Mesenchymal stem cell (in vitro differentiated cells and primary cell): ENCODE measurements around the gene PABPC1L.

Experiments
- DNase-seq: peaks from one replicate; pipeline ENCODE4 v3.0.0-alpha.2; 2013
- H2AFZ ChIP-seq: one replicate; pipeline ENCODE4 v1.6.1; 2013; ENCODE audit warnings: low read depth, mild to moderate bottlenecking, control low read depth, inconsistent platforms, low read length, moderate library complexity
- H2AK5ac ChIP-seq: 2 replicates; pipeline ENCODE4 v1.6.1; 2013; ENCODE audit warnings: low read length, moderate library complexity, mild to moderate bottlenecking, inconsistent platforms; ENCODE audit not compliant: severe bottlenecking
- H2BK120ac ChIP-seq: one replicate; pipeline ENCODE4 v1.6.1; 2013; ENCODE audit warnings: low read depth, mild to moderate bottlenecking, inconsistent platforms, low read length, moderate library complexity
- H2BK12ac ChIP-seq, 2 experiments: one replicate each; pipeline ENCODE4 v1.6.1; 2013; ENCODE audit warnings: inconsistent platforms in 2 of 2, low read length in 2 of 2, mild to moderate bottlenecking in 2 of 2, moderate library complexity in 2 of 2, control low read depth in 1 of 2
- H2BK15ac ChIP-seq: one replicate; pipeline ENCODE4 v1.6.1; 2013; ENCODE audit warnings: mild to moderate bottlenecking, low read depth, inconsistent platforms; ENCODE audit not compliant: poor library complexity, severe bottlenecking
- H2BK5ac ChIP-seq: 2 replicates; pipeline ENCODE4 v1.6.1; 2013; ENCODE audit warnings: low read depth, mild to moderate bottlenecking, low read length, control low read depth, inconsistent platforms; ENCODE audit not compliant: poor library complexity, severe bottlenecking
- H3K14ac ChIP-seq, 2 experiments: one replicate each; pipeline ENCODE4 v1.6.1; 2013; ENCODE audit warnings: inconsistent platforms in 2 of 2, low read length in 2 of 2, control low read depth in 1 of 2, mild to moderate bottlenecking in 1 of 2, moderate library complexity in 1 of 2
- H3K18ac ChIP-seq, 2 experiments: one replicate each; pipeline ENCODE4 v1.6.1; 2013; ENCODE audit warnings: inconsistent platforms in 2 of 2, low read length in 2 of 2, control low read depth in 1 of 2, low read depth in 1 of 2, mild to moderate bottlenecking in 1 of 2
- H3K23ac ChIP-seq, 2 experiments: one replicate each; pipeline ENCODE4 v1.6.1; 2013; ENCODE audit warnings: inconsistent platforms in 2 of 2, low read length in 2 of 2, mild to moderate bottlenecking in 2 of 2, moderate library complexity in 2 of 2, control low read depth in 1 of 2
- H3K27ac ChIP-seq: 2 replicates; pipeline ENCODE4 v1.5.1; 2013; ENCODE audit warnings: mild to moderate bottlenecking, moderate library complexity, low read length, control low read depth, inconsistent platforms; ENCODE audit not compliant: poor library complexity, severe bottlenecking
- H3K27me3 ChIP-seq, 2 experiments: 2 replicates each; pipeline versions ENCODE4 v1.6.1 to v1.7.0; 2013; ENCODE audit warnings: low read length in 2 of 2, mild to moderate bottlenecking in 2 of 2, moderate library complexity in 2 of 2, control low read depth in 1 of 2, inconsistent platforms in 1 of 2; ENCODE audit not compliant: control insufficient read depth in 1 of 2, insufficient read depth in 1 of 2
- H3K36me3 ChIP-seq, 2 experiments: 2 replicates each; pipeline versions ENCODE4 v1.6.1 to v1.7.0; 2013; ENCODE audit warnings: low read length in 2 of 2, control low read depth in 1 of 2, inconsistent platforms in 1 of 2, low read depth in 1 of 2, mild to moderate bottlenecking in 1 of 2; ENCODE audit not compliant: insufficient read depth in 2 of 2, control insufficient read depth in 1 of 2
- H3K4ac ChIP-seq, 2 experiments: one replicate each; pipeline ENCODE4 v1.6.1; 2013; ENCODE audit warnings: inconsistent platforms in 2 of 2, low read length in 2 of 2, mild to moderate bottlenecking in 2 of 2, moderate library complexity in 2 of 2, control low read depth in 1 of 2, low read depth in 1 of 2
- H3K4me1 ChIP-seq: 2 replicates; pipeline ENCODE4 v1.6.1; 2013; ENCODE audit warnings: low read depth, low read length, control low read depth; ENCODE audit not compliant: control insufficient read depth, insufficient read depth
- H3K4me2 ChIP-seq: 2 replicates; pipeline ENCODE4 v1.6.1; 2013; ENCODE audit warnings: low read length, mild to moderate bottlenecking, inconsistent platforms; ENCODE audit not compliant: poor library complexity, severe bottlenecking
- H3K4me3 ChIP-seq, 2 experiments: 2 replicates each; pipeline versions ENCODE4 v1.5.1 to v1.7.0; 2013; ENCODE audit warnings: low read length in 2 of 2, mild to moderate bottlenecking in 2 of 2, control low read depth in 1 of 2, low read depth in 1 of 2; ENCODE audit not compliant: insufficient read depth in 1 of 2
- H3K79me1 ChIP-seq: replicated peaks from 2 replicates; pipeline ENCODE4 v1.6.1; 2013; ENCODE audit warnings: mild to moderate bottlenecking, control low read depth, low read length, inconsistent platforms; ENCODE audit not compliant: poor library complexity, severe bottlenecking
- H3K9ac ChIP-seq: 2 replicates; pipeline ENCODE4 v1.7.0; 2013; ENCODE audit warnings: mild to moderate bottlenecking, low read length, moderate library complexity
- H3K9me3 ChIP-seq: 2 replicates; pipeline ENCODE4 v1.7.0; 2013; ENCODE audit warnings: mild to moderate bottlenecking, low read length; ENCODE audit not compliant: control insufficient read depth
- H4K8ac ChIP-seq: one replicate; pipeline ENCODE4 v1.6.1; 2013; ENCODE audit warnings: inconsistent platforms, mild to moderate bottlenecking, low read length, moderate library complexity
- H4K91ac ChIP-seq: one replicate; pipeline ENCODE4 v1.6.1; 2013; ENCODE audit warnings: mild to moderate bottlenecking, low read length, inconsistent platforms
- WGBS: methylation state at CpG from one replicate; pipeline ENCODE4 v1.1.7; 2013; ENCODE audit warnings: mixed read lengths; 5-methylcytosine and 5-hydroxymethylcytosine counted together

The PABPC1L gene

GRCh38 chr20:44961011-44961869, 51.4 kb downstream of the PABPC1L start:
- H3K4me3 ChIP-seq: no peak overlapping the region
- H3K36me3 ChIP-seq: peaks cover 2 to 10% of the 10 kb centered on the region in 2 experiments
- H4K91ac ChIP-seq: no peak overlapping the region
- no peak overlapping the region for H3K23ac ChIP-seq
- H3K27ac ChIP-seq: no peak overlapping the region
- DNase-seq: peak; percentile 25
- H3K27me3 ChIP-seq: no peaks in the 10 kb centered on the region
- H3K14ac ChIP-seq: no peak overlapping the region
- no peak overlapping the region for H2BK120ac ChIP-seq
- no peak overlapping the region for H3K18ac ChIP-seq
- H3K9ac ChIP-seq: peak overlapping the region; percentile 80
- H4K8ac ChIP-seq: no peak overlapping the region
- H2AK5ac ChIP-seq: no peak overlapping the region
- H3K79me1 ChIP-seq: peaks cover 14% of the 10 kb centered on the region
- no peak overlapping the region for H2AFZ ChIP-seq
- H3K9me3 ChIP-seq: no peaks in the 10 kb centered on the region
- WGBS: 32% methylated on average over 4 of the region's 4 CpGs
- no peak overlapping the region for H2BK15ac ChIP-seq
- peaks cover 4% of the 10 kb centered on the region for H3K4me1 ChIP-seq
- no peak overlapping the region for H2BK5ac ChIP-seq
- no peak overlapping the region for H3K4ac ChIP-seq
- no peak overlapping the region for H3K4me2 ChIP-seq
- no peak overlapping the region for H2BK12ac ChIP-seq

GRCh38 chr20:44961870-44962267, 52.0 kb downstream of the PABPC1L start:
- Histone ChIP-seq H3K4me1 (peaks cover 4% of the 10 kb centered on the region), H3K9ac (peak overlapping the region; percentile 44), H3K4me3 (no peak overlapping the region), H2AFZ (no peak overlapping the region), H3K27ac (no peak overlapping the region), H4K8ac (peak overlapping the region; percentile 71), H2BK15ac (peak overlapping the region; percentile 3), H2BK5ac (no peak overlapping the region), H3K23ac (no peak overlapping the region), H3K14ac (no peak overlapping the region), H3K79me1 (peaks cover 13% of the 10 kb centered on the region), H3K18ac (no peak overlapping the region), H3K4ac (no peak overlapping the region), H3K36me3 (peaks cover 0 to 6% of the 10 kb centered on the region in 2 experiments), H2BK12ac (no peak overlapping the region), H3K9me3 (no peaks in the 10 kb centered on the region), H3K4me2 (no peak overlapping the region), H4K91ac (no peak overlapping the region), H2AK5ac (no peak overlapping the region), H2BK120ac (no peak overlapping the region), H3K27me3 (no peaks in the 10 kb centered on the region)
- WGBS: 62% methylated on average over 2 of the region's 3 CpGs
- peak; percentile 49 for DNase-seq

GRCh38 chr20:44962483-44962882, 52.6 kb downstream of the PABPC1L start:
- no peak overlapping the region for H3K27ac ChIP-seq
- 100% methylated on average over 3 of the region's 3 CpGs for WGBS

GRCh38 chr20:44963325-44964215, 53.7 kb downstream of the PABPC1L start:
- Histone ChIP-seq H3K18ac (no peak overlapping the region), H3K36me3 (no peaks in the 10 kb centered on the region), H2BK5ac (no peak overlapping the region), H3K23ac (no peak overlapping the region), H2AK5ac (no peak overlapping the region), H2BK12ac (no peak overlapping the region), H3K9me3 (no peaks in the 10 kb centered on the region), H4K8ac (peak overlapping the region; percentile 4), H3K9ac (no peak overlapping the region), H3K79me1 (peaks cover 8% of the 10 kb centered on the region), H3K27ac (no peak overlapping the region), H3K4me2 (no peak overlapping the region), H3K4me1 (peaks cover 9% of the 10 kb centered on the region), H4K91ac (no peak overlapping the region), H3K4ac (no peak overlapping the region), H2BK120ac (no peak overlapping the region), H2BK15ac (no peak overlapping the region), H3K14ac (no peak overlapping the region), H3K4me3 (no peak overlapping the region), H2AFZ (no peak overlapping the region), H3K27me3 (no peaks in the 10 kb centered on the region)
- WGBS: 91% methylated on average over 4 of the region's 4 CpGs
- DNase-seq: no peak

More at GRCh38 chr20:44962483-44962882, 52.6 kb downstream of the PABPC1L start:
- no peak overlapping the region for H2AK5ac ChIP-seq
- no peak overlapping the region for H2AFZ ChIP-seq
- no peak for DNase-seq
- no peaks in the 10 kb centered on the region for H3K27me3 ChIP-seq
- peaks cover 13% of the 10 kb centered on the region for H3K79me1 ChIP-seq
- H3K9me3 ChIP-seq: no peaks in the 10 kb centered on the region
- H3K14ac ChIP-seq: no peak overlapping the region
- H2BK12ac ChIP-seq: no peak overlapping the region
- H2BK15ac ChIP-seq: no peak overlapping the region
- H3K23ac ChIP-seq: no peak overlapping the region
- no peak overlapping the region for H3K9ac ChIP-seq
- H3K36me3 ChIP-seq: peaks cover 0 to 6% of the 10 kb centered on the region in 2 experiments
- H3K4me1 ChIP-seq: peaks cover 6% of the 10 kb centered on the region
- no peak overlapping the region for H2BK120ac ChIP-seq
- H3K4me2 ChIP-seq: no peak overlapping the region
- no peak overlapping the region for H2BK5ac ChIP-seq
- H3K18ac ChIP-seq: no peak overlapping the region
- H3K4ac ChIP-seq: no peak overlapping the region
- H4K8ac ChIP-seq: no peak overlapping the region
- no peak overlapping the region for H4K91ac ChIP-seq
- no peak overlapping the region for H3K4me3 ChIP-seq
